ENCODE data around the gene TAS1R2.
"Not testable (repeated sequence)": the region's sequence is repeated elsewhere in the genome, so short reads cannot be mapped to it uniquely, and the experiment has no call there.

TAS1R2 gene

GRCh38 chr1:18883636-18884418 is 24.4 kb upstream of the TAS1R2 start:
- DNase-seq = peak; percentile 46

GRCh38 chr1:18883079-18883478 is 23.6 kb upstream of the TAS1R2 start:
- no peak for DNase-seq

GRCh38 chr1:18882486-18882885 is 23.0 kb upstream of the TAS1R2 start:
- peak; percentile 4 for DNase-seq

GRCh38 chr1:18881642-18882431 is 22.4 kb upstream of the TAS1R2 start:
- DNase-seq = no peak

GRCh38 chr1:18881164-18881563 is 21.7 kb upstream of the TAS1R2 start:
- DNase-seq = no peak

- DNase-seq = no peak
Measured at GRCh38 chr1:18880585-18880984, 21.1 kb upstream of the TAS1R2 start.

- DNase-seq = no peak
Measured at GRCh38 chr1:18879791-18880309, 20.4 kb upstream of the TAS1R2 start.

GRCh38 chr1:18879215-18879790 is 19.8 kb upstream of the TAS1R2 start:
- no peak for DNase-seq

- DNase-seq = no peak
Measured at GRCh38 chr1:18878538-18879214, 19.2 kb upstream of the TAS1R2 start.

- no peak for DNase-seq
Measured at GRCh38 chr1:18877282-18877681, 17.8 kb upstream of the TAS1R2 start.

GRCh38 chr1:18876210-18876609 is 16.8 kb upstream of the TAS1R2 start:
- no peak for DNase-seq

- DNase-seq = no peak
Measured at GRCh38 chr1:18875796-18876128, 16.3 kb upstream of the TAS1R2 start.

GRCh38 chr1:18875107-18875795 is 15.8 kb upstream of the TAS1R2 start:
- peak; percentile 74 for DNase-seq

GRCh38 chr1:18874600-18874999 is 15.1 kb upstream of the TAS1R2 start:
- no peak for DNase-seq

GRCh38 chr1:18874036-18874435 is 14.6 kb upstream of the TAS1R2 start:
- no peak for DNase-seq

GRCh38 chr1:18872071-18872611 is 12.7 kb upstream of the TAS1R2 start:
- DNase-seq = no peak

- no peak for DNase-seq
Measured at GRCh38 chr1:18871401-18872070, 12.1 kb upstream of the TAS1R2 start.

- no peak for DNase-seq
Measured at GRCh38 chr1:18870957-18871356, 11.5 kb upstream of the TAS1R2 start.

- not testable (repeated sequence) for DNase-seq
Measured at GRCh38 chr1:18870595-18870865, 11.1 kb upstream of the TAS1R2 start.

- no peak for DNase-seq
Measured at GRCh38 chr1:18869847-18870594, 10.6 kb upstream of the TAS1R2 start.

GRCh38 chr1:18868801-18869424 is 9.5 kb upstream of the TAS1R2 start:
- DNase-seq = no peak

Measured in NCI-H2227 treated with DMSO at 0.1 percent for 48 hours (cell line).